Measurements from ENCODE around the gene SNRPD2. TPM values are rescaled to one million over a fixed set of nuclear protein-coding genes. Genes with fewer than 3 reads are reported as not detected.
A peak's percentile ranks its signal among the peaks of the same experiment; 100 is the strongest.

The SNRPD2 gene
- polyA plus RNA-seq, 1 experiment, result 531 TPM

GRCh38 chr19:45716359-45717130 is 24.8 kb upstream of the SNRPD2 start:
- H3K4me3 ChIP-seq (ENCODE audit: low read depth, low read length), result peak overlapping the region; percentile 69
- peaks cover 3% of the 10 kb centered on the region; the same call in 1 of the 2 replicates for H3K9me3 ChIP-seq (ENCODE audit: control insufficient read depth, insufficient read depth, low read length)
- ChIA-PET CTCF (interaction anchor here (0.6 to 7.1 kb wide), 12 partner anchors 10 to 1491 kb away, joined by 3 to 53 read pairs (median 4); partner anchors contain the start of genes CCDC61, QPCTL, SIX5 and SNRPD2), POLR2A (interaction anchor here (0.6 to 2.3 kb wide), 16 partner anchors 11 to 1237 kb away, joined by 3 to 46 read pairs (median 6); partner anchors contain the start of genes DMPK, DMWD, FBXO46 and QPCTL)
- no peak for DNase-seq (ENCODE audit: low read depth, low spot score)
- TF ChIP-seq CTCF (IDR thresholded peaks at IDR 0.05; ENCODE audit: low read depth, low read length), result no peak
- peak overlapping the region; percentile 75 for H3K27ac ChIP-seq (ENCODE audit: low read depth, low read length)
- H3K27me3 ChIP-seq (ENCODE audit: control insufficient read depth, insufficient read depth, low read length), result no peaks in the 10 kb centered on the region

DNA sequence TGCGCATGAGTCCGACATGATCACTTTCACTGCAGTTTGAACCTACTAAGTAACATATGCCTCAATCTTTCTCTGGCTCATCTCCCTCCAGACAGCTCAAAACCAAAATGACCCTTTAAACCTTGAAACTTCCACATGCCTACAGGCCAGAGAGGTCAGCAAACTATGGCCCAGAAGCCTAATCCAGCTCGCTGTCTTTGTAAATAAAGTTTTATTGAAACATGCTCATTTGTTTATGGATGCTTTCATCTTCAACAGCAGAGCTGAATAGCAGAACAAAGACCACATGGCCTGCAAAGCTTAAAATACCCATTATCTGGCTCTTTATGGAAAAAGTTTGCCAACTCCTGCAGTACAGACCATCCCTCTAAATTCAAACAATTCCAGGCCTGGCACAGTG is 23.4 kb upstream of the SNRPD2 start:
- Histone ChIP-seq H3K27me3 (ENCODE audit: control insufficient read depth, insufficient read depth, low read length) (no peaks in the 10 kb centered on the region), H3K9me3 (ENCODE audit: control insufficient read depth, insufficient read depth, low read length) (peaks cover 3% of the 10 kb centered on the region; the same call in 1 of the 2 replicates), H3K4me3 (ENCODE audit: low read depth, low read length) (no peak overlapping the region), H3K27ac (ENCODE audit: low read depth, low read length) (no peak overlapping the region)
- TF ChIP-seq CTCF (IDR thresholded peaks at IDR 0.05; ENCODE audit: low read depth, low read length), result no peak
- ChIA-PET CTCF (interaction anchor here (0.6 to 7.1 kb wide), 3 partner anchors 22 to 268 kb away, joined by 3 to 53 read pairs (median 4); partner anchors contain the start of genes QPCTL and SNRPD2), POLR2A (interaction anchor here (0.6 kb wide), 1 partner anchor 11 kb away, joined by 3 read pairs; no protein-coding TSS in a partner anchor)
- DNase-seq (ENCODE audit: low read depth, low spot score), result no peak

DNA sequence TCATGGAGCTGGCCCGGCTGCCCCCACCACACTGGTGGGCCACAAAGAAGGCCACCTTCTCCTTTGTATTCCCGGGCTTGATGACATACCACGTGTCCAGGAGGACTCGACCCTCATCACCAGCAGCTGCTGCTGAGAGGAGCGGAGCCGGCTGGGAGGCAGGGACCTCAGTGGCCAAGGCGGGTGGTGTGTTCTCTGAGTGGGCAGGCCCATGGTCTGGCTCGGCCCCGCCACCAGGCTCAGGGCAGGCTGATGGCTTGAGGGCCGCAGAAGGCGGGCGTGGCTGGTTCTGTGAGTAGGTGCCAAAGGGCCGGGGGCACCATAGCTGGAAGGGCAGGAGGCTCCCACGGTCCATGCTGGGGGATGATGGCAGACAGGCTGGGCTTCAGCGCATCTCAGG is 21.4 kb upstream of the SNRPD2 start:
- Histone ChIP-seq H3K9me3 (ENCODE audit: control insufficient read depth, insufficient read depth, low read length) (peaks cover 3% of the 10 kb centered on the region; the same call in 1 of the 2 replicates), H3K27me3 (ENCODE audit: control insufficient read depth, insufficient read depth, low read length) (no peaks in the 10 kb centered on the region), H3K27ac (ENCODE audit: low read depth, low read length) (no peak overlapping the region), H3K4me3 (ENCODE audit: low read depth, low read length) (no peak overlapping the region)
- ChIA-PET CTCF (interaction anchor here (7.1 kb wide), 1 partner anchor 20 kb away, joined by 53 read pairs; the partner anchor contains the start of genes QPCTL and SNRPD2), POLR2A (no interaction called here)
- DNase-seq (ENCODE audit: low read depth, low spot score), result no peak
- no peak for TF ChIP-seq CTCF (IDR thresholded peaks at IDR 0.05; ENCODE audit: low read depth, low read length)

DNA sequence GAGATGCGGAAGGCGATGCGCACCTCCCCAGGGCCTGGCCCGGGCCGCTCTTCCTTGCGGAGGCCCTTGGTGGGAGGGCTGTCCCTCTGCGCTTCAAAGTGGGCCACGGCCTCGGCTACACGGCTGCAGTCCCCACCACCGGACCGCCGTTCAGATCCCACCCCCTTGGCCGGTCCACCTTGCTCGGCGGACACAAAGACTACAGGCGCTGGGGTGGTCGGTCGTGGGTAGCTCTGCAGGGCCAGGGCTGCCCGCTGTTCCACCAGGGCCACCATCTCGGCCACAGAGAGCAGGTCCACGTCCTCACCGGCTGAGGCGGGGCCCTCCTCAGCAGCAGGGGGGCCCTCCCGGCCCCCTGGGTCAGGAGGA is 20.9 kb upstream of the SNRPD2 start:
- Histone ChIP-seq H3K4me3 (ENCODE audit: low read depth, low read length) (no peak overlapping the region), H3K27me3 (ENCODE audit: control insufficient read depth, insufficient read depth, low read length) (no peaks in the 10 kb centered on the region), H3K27ac (ENCODE audit: low read depth, low read length) (no peak overlapping the region), H3K9me3 (ENCODE audit: control insufficient read depth, insufficient read depth, low read length) (peaks cover 3% of the 10 kb centered on the region; the same call in 1 of the 2 replicates)
- no peak for TF ChIP-seq CTCF (IDR thresholded peaks at IDR 0.05; ENCODE audit: low read depth, low read length)
- ChIA-PET POLR2A (no interaction called here), CTCF (no interaction called here)
- no peak for DNase-seq (ENCODE audit: low read depth, low spot score)
